ENCODE measurements around the gene CIDEC. TPM values are rescaled to one million over a fixed set of nuclear protein-coding genes. Genes with fewer than 3 reads are reported as not detected.

CIDEC gene
- total and polyA plus RNA-seq, 9 of the 15 experiments (the other 6 are each of a cell fraction or from before 2014, with no cell fraction given), result not detected

DNA sequence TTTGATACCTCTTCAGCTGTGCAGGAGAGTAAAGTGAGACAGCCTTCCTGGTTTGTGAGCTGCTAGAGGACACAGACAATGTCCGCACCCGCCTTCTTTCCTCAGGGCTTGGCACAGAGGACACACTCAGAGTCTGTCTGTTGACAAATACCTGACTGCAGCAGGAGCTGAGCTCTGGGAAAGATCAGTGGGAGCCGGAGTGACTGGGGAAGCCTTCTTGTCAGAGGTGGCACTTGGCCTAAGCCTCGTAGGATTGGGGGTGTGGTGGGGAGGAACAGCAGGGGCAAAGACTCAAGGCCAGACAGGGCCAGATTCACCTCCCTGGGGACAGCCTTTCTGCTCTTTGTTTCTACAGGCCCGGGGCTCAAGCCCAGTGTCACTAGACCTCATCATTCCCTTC is 33.5 kb upstream of the CIDEC start (continued):
- TF ChIP-seq, protein P1, sequence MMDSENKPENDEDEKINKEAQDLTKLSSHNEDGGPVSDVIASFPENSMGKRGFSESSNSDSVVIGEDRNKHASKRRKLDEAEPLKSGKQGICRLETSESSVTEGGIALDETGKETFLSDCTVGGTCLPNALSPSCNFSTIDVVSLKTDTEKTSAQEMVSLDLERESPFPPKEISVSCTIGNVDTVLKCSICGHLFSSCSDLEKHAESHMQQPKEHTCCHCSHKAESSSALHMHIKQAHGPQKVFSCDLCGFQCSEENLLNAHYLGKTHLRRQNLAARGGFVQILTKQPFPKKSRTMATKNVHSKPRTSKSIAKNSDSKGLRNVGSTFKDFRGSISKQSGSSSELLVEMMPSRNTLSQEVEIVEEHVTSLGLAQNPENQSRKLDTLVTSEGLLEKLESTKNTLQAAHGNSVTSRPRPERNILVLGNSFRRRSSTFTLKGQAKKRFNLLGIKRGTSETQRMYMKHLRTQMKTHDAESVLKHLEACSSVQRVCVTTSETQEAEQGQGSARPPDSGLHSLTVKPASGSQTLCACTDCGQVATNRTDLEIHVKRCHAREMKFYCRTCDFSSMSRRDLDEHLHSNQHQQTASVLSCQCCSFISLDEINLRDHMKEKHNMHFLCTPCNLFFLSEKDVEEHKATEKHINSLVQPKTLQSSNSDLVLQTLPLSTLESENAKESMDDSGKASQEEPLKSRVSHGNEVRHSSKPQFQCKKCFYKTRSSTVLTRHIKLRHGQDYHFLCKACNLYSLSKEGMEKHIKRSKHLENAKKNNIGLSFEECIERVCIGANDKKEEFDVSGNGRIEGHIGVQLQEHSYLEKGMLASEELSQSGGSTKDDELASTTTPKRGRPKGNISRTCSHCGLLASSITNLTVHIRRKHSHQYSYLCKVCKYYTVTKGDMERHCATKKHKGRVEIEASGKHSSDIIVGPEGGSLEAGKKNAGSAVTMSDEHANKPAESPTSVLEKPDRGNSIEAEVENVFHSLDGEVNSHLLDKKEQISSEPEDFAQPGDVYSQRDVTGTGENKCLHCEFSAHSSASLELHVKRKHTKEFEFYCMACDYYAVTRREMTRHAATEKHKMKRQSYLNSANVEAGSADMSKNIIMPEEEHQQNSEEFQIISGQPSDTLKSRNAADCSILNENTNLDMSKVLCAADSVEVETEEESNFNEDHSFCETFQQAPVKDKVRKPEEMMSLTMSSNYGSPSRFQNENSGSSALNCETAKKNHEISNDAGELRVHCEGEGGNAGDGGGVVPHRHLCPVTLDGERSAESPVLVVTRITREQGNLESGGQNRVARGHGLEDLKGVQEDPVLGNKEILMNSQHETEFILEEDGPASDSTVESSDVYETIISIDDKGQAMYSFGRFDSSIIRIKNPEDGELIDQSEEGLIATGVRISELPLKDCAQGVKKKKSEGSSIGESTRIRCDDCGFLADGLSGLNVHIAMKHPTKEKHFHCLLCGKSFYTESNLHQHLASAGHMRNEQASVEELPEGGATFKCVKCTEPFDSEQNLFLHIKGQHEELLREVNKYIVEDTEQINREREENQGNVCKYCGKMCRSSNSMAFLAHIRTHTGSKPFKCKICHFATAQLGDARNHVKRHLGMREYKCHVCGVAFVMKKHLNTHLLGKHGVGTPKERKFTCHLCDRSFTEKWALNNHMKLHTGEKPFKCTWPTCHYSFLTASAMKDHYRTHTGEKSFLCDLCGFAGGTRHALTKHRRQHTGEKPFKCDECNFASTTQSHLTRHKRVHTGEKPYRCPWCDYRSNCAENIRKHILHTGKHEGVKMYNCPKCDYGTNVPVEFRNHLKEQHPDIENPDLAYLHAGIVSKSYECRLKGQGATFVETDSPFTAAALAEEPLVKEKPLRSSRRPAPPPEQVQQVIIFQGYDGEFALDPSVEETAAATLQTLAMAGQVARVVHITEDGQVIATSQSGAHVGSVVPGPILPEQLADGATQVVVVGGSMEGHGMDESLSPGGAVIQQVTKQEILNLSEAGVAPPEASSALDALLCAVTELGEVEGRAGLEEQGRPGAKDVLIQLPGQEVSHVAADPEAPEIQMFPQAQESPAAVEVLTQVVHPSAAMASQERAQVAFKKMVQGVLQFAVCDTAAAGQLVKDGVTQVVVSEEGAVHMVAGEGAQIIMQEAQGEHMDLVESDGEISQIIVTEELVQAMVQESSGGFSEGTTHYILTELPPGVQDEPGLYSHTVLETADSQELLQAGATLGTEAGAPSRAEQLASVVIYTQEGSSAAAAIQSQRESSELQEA (IDR thresholded peaks at IDR 0.05; ENCODE audit: low read depth), result no peak
- TF ChIP-seq TEAD2 (tag; IDR thresholded peaks at IDR 0.05), result no peak
- no peak for TF ChIP-seq TAF15 (IDR thresholded peaks at IDR 0.05; ENCODE audit: low read depth, low read length)
- TF ChIP-seq ZNF324 (CRISPR knock-in tag; IDR thresholded peaks at IDR 0.05), result no peak
